ENCODE results near the gene CD247. TPM values are rescaled to one million over a fixed set of nuclear protein-coding genes. Genes with fewer than 3 reads are reported as not detected.

Gene CD247
- total RNA-seq, 1 experiment from 2014 or later = 0.44 TPM

GRCh38 chr1:167423684-167424619 lies 94.4 kb downstream of the CD247 start:
- DNase-seq (ENCODE audit: low read depth, low spot score) (no peak), ATAC-seq (no peak)
- no peaks in the 10 kb centered on the region for H3K4me1 ChIP-seq (ENCODE audit: control insufficient read depth, insufficient read depth, low read length)
- TF ChIP-seq POLR2AphosphoS5 (IDR thresholded peaks at IDR 0.05; ENCODE audit: low read depth, low read length) = no peak
- no peak for TF ChIP-seq TCF7L2 (IDR thresholded peaks at IDR 0.05; ENCODE audit: low read depth, low read length)
- no peak for TF ChIP-seq SIN3A (IDR thresholded peaks at IDR 0.05; ENCODE audit: borderline replicate concordance, insufficient read depth, low read depth, low read length)
- TF ChIP-seq, protein P1, sequence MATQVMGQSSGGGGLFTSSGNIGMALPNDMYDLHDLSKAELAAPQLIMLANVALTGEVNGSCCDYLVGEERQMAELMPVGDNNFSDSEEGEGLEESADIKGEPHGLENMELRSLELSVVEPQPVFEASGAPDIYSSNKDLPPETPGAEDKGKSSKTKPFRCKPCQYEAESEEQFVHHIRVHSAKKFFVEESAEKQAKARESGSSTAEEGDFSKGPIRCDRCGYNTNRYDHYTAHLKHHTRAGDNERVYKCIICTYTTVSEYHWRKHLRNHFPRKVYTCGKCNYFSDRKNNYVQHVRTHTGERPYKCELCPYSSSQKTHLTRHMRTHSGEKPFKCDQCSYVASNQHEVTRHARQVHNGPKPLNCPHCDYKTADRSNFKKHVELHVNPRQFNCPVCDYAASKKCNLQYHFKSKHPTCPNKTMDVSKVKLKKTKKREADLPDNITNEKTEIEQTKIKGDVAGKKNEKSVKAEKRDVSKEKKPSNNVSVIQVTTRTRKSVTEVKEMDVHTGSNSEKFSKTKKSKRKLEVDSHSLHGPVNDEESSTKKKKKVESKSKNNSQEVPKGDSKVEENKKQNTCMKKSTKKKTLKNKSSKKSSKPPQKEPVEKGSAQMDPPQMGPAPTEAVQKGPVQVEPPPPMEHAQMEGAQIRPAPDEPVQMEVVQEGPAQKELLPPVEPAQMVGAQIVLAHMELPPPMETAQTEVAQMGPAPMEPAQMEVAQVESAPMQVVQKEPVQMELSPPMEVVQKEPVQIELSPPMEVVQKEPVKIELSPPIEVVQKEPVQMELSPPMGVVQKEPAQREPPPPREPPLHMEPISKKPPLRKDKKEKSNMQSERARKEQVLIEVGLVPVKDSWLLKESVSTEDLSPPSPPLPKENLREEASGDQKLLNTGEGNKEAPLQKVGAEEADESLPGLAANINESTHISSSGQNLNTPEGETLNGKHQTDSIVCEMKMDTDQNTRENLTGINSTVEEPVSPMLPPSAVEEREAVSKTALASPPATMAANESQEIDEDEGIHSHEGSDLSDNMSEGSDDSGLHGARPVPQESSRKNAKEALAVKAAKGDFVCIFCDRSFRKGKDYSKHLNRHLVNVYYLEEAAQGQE (IDR thresholded peaks at IDR 0.05; ENCODE audit: insufficient read depth in 1 of 2, low read depth in 2 of 2, low read length in 1 of 2) = no peak
- TF ChIP-seq CTCF (IDR thresholded peaks at IDR 0.05) = no peak
- intact Hi-C loops (cut with micrococcal nuclease; ENCODE audit: unreplicated experiment) = no loop called here
- H3K27me3 ChIP-seq (ENCODE audit: control insufficient read depth, insufficient read depth, low read length) = no peaks in the 10 kb centered on the region
- no peak overlapping the region for H3K4me3 ChIP-seq (ENCODE audit: low read depth in 2 of 2, low read length in 2 of 2)
- H3K9me3 ChIP-seq (ENCODE audit: control insufficient read depth, insufficient read depth, low read depth, low read length) = no peaks in the 10 kb centered on the region
- no peak overlapping the region for H3K27ac ChIP-seq (ENCODE audit: low read length)
- H3K36me3 ChIP-seq (ENCODE audit: control insufficient read depth, insufficient read depth, low read length) = peaks cover 2% of the 10 kb centered on the region; the same call in 1 of the 2 replicates
- in situ Hi-C loops (cut with HindIII; ENCODE audit: low pct_unique_long_range_greater_than_20kb, low sequenced_read_pairs) = no loop called here
- POLR2A ChIA-PET = interaction anchor here (0.6 kb wide), 2 partner anchors 31 to 158 kb away, joined by 3 to 4 read pairs; no protein-coding TSS in a partner anchor
- no TSS peak for BruUV-seq (replicated peaks)
- CTCF ChIA-PET = no interaction called here

GRCh38 chr1:167420510-167420909 lies 97.8 kb downstream of the CD247 start:
- no peak for TF ChIP-seq TCF7L2 (IDR thresholded peaks at IDR 0.05; ENCODE audit: low read depth, low read length)
- ATAC-seq (no peak), DNase-seq (ENCODE audit: low read depth, low spot score) (no peak)
- intact Hi-C loops (cut with micrococcal nuclease; ENCODE audit: unreplicated experiment) = no loop called here
- in situ Hi-C loops (cut with HindIII; ENCODE audit: low pct_unique_long_range_greater_than_20kb, low sequenced_read_pairs) = no loop called here
- H3K27me3 ChIP-seq (ENCODE audit: control insufficient read depth, insufficient read depth, low read length) = no peaks in the 10 kb centered on the region
- no peaks in the 10 kb centered on the region for H3K4me1 ChIP-seq (ENCODE audit: control insufficient read depth, insufficient read depth, low read length)
- H3K9me3 ChIP-seq (ENCODE audit: control insufficient read depth, insufficient read depth, low read depth, low read length) = no peaks in the 10 kb centered on the region
- CTCF ChIA-PET = no interaction called here
- peaks cover 2% of the 10 kb centered on the region; the same call in 1 of the 2 replicates for H3K36me3 ChIP-seq (ENCODE audit: control insufficient read depth, insufficient read depth, low read length)
- POLR2A ChIA-PET = no interaction called here
- no peak overlapping the region for H3K4me3 ChIP-seq (ENCODE audit: low read depth in 2 of 2, low read length in 2 of 2)
- no TSS peak for BruUV-seq (replicated peaks)
- H3K27ac ChIP-seq (ENCODE audit: low read length) = no peak overlapping the region

DNA sequence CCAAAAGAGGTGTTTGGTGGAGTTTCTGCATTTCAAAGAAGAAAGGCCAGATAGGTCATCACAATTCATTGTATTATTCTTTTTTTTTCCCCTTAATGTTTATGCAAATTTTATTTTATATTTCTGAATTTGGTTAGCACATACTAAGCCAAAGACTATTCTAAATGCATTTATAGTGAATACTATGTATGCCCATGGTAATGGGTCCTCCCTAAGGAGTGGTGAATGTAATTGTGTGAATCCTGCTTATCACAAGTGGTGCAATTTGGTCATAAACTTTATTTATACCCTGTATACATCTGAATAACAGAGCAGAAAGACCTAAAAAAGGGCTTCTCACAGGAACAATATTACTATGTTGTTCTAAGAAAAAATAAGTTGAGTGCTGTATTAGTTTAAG lies 99.1 kb downstream of the CD247 start:
- ChIA-PET POLR2A (no interaction called here), CTCF (no interaction called here)
- no TSS peak for BruUV-seq (replicated peaks)
- H3K4me1 ChIP-seq (ENCODE audit: control insufficient read depth, insufficient read depth, low read length) = no peaks in the 10 kb centered on the region
- no peak overlapping the region for H3K4me3 ChIP-seq (ENCODE audit: low read depth in 2 of 2, low read length in 2 of 2)
- DNase-seq (ENCODE audit: low read depth, low spot score) (no peak), ATAC-seq (no peak)
- H3K36me3 ChIP-seq (ENCODE audit: control insufficient read depth, insufficient read depth, low read length) = peaks cover 2% of the 10 kb centered on the region; the same call in 1 of the 2 replicates
- in situ Hi-C loops (cut with HindIII; ENCODE audit: low pct_unique_long_range_greater_than_20kb, low sequenced_read_pairs) = no loop called here
- H3K9me3 ChIP-seq (ENCODE audit: control insufficient read depth, insufficient read depth, low read depth, low read length) = no peaks in the 10 kb centered on the region
- H3K27me3 ChIP-seq (ENCODE audit: control insufficient read depth, insufficient read depth, low read length) = no peaks in the 10 kb centered on the region
- no peak overlapping the region for H3K27ac ChIP-seq (ENCODE audit: low read length)
- TF ChIP-seq SIN3A (IDR thresholded peaks at IDR 0.05; ENCODE audit: borderline replicate concordance, insufficient read depth, low read depth, low read length) (no peak), POLR2AphosphoS5 (IDR thresholded peaks at IDR 0.05; ENCODE audit: low read depth, low read length) (no peak), CTCF (IDR thresholded peaks at IDR 0.05) (no peak), TCF7L2 (IDR thresholded peaks at IDR 0.05; ENCODE audit: low read depth, low read length) (no peak)
- TF ChIP-seq, protein P1 (IDR thresholded peaks at IDR 0.05; ENCODE audit: insufficient read depth in 1 of 2, low read depth in 2 of 2, low read length in 1 of 2) = no peak
- intact Hi-C loops (cut with micrococcal nuclease; ENCODE audit: unreplicated experiment) = no loop called here

Measured in Panc1 (cell line).